ENCODE measurements around the gene MARCHF5. TPM values are rescaled to one million over a fixed set of nuclear protein-coding genes. Genes with fewer than 3 reads are reported as not detected.
A peak's percentile ranks its signal among the peaks of the same experiment; 100 is the strongest.
"Not testable (repeated sequence)": the region's sequence is repeated elsewhere in the genome, so short reads cannot be mapped to it uniquely, and the experiment has no call there.

MARCHF5 gene
- total RNA-seq, 1 experiment from 2014 or later = 17.6 TPM

DNA sequence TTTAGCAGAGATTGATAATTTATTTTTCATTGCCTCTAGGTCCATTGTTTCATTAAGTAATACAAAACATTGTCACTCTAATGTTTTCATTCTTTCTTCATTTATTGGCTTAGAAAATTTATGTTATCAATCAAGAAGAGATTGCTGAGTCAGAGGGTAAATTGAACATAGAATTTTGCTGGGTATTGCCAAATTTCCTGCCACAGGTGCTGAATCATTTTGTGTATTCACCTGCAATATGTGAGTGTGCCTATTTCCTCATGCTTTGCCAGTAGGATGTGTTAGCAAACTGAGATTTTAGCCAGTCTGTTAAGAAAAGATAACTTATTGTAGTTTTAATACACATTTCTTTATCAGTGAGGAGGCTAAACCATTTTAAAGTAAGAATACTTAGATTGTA, 38.0 kb downstream of the MARCHF5 start:
- Histone ChIP-seq H3K18ac (ENCODE audit: insufficient read length, low read depth, low read length) (no peak overlapping the region), H3K14ac (ENCODE audit: insufficient read depth, low read length) (no peak overlapping the region), H2AK5ac (ENCODE audit: insufficient read length, low read length) (no peak overlapping the region), H3K27me3 (ENCODE audit: insufficient read depth, low read length) (no peaks in the 10 kb centered on the region), H2BK20ac (ENCODE audit: low read depth, low read length, poor library complexity, severe bottlenecking) (no peak overlapping the region), H4K91ac (ENCODE audit: insufficient read length, low read depth, low read length) (no peak overlapping the region), H3K79me1 (ENCODE audit: insufficient read depth, low read depth, low read length, poor library complexity, severe bottlenecking) (no peaks in the 10 kb centered on the region), H3K4ac (ENCODE audit: low read depth, low read length) (no peak overlapping the region), H3K4me1 (ENCODE audit: insufficient read depth, low read length) (no peaks in the 10 kb centered on the region; the same call in 1 of the 2 replicates), H4K20me1 (ENCODE audit: control insufficient read depth, insufficient read depth, insufficient read length) (no peaks in the 10 kb centered on the region), H3T11ph (ENCODE audit: low read length) (no peak overlapping the region), H3K23me2 (ENCODE audit: insufficient read length, low read depth, low read length, poor library complexity, severe bottlenecking) (no peaks in the 10 kb centered on the region), H4K5ac (ENCODE audit: insufficient read length, low read depth, low read length) (no peak overlapping the region), H4K8ac (replicated peaks; ENCODE audit: insufficient read length, low read depth, low read length) (no peak overlapping the region), H2BK5ac (ENCODE audit: insufficient read length, low read length) (no peak overlapping the region), H3K23ac (ENCODE audit: insufficient read length, low read depth, low read length) (no peak overlapping the region), H3K27ac (ENCODE audit: insufficient read length, low read depth, low read length) (no peak overlapping the region), H2AFZ (ENCODE audit: low read length) (no peak overlapping the region), H2BK120ac (ENCODE audit: low read depth, low read length, poor library complexity, severe bottlenecking) (no peak overlapping the region), H2BK12ac (ENCODE audit: insufficient read length, low read depth, low read length) (no peak overlapping the region), H3K9me3 (ENCODE audit: control insufficient read depth, low read depth, low read length) (no peaks in the 10 kb centered on the region), H3K79me2 (ENCODE audit: insufficient read depth, low read length) (peaks cover 4% of the 10 kb centered on the region; the same call in 1 of the 2 replicates), H3K56ac (ENCODE audit: insufficient read length, low read depth, low read length) (no peak overlapping the region), H3K4me2 (ENCODE audit: insufficient read depth, insufficient read length, low read length) (no peak overlapping the region), H3K9ac (ENCODE audit: extremely low read depth, insufficient read length, low read length) (no peak overlapping the region), H2BK15ac (ENCODE audit: low read depth, low read length) (no peak overlapping the region)
- H3K27ac Mint-ChIP-seq = peak overlapping the region; percentile 43 to 75 (median 44); a peak in 4 of 7 replicates
- H3K4me3 Mint-ChIP-seq = no peak overlapping the region
- H3K9me3 Mint-ChIP-seq = no peaks in the 10 kb centered on the region
- H3K4me1 Mint-ChIP-seq = peaks cover 35 to 39% of the 10 kb centered on the region in 2 experiments
- H3K27me3 Mint-ChIP-seq (ENCODE audit: low read depth) = no peaks in the 10 kb centered on the region
- peaks cover 0 to 5% (median 4%) of the 10 kb centered on the region in 3 experiments; a peak in 3 of 7 replicates for H3K36me3 Mint-ChIP-seq (ENCODE audit: insufficient read depth in 1 of 3, low read depth in 3 of 3)
- TF ChIP-seq, protein P1, sequence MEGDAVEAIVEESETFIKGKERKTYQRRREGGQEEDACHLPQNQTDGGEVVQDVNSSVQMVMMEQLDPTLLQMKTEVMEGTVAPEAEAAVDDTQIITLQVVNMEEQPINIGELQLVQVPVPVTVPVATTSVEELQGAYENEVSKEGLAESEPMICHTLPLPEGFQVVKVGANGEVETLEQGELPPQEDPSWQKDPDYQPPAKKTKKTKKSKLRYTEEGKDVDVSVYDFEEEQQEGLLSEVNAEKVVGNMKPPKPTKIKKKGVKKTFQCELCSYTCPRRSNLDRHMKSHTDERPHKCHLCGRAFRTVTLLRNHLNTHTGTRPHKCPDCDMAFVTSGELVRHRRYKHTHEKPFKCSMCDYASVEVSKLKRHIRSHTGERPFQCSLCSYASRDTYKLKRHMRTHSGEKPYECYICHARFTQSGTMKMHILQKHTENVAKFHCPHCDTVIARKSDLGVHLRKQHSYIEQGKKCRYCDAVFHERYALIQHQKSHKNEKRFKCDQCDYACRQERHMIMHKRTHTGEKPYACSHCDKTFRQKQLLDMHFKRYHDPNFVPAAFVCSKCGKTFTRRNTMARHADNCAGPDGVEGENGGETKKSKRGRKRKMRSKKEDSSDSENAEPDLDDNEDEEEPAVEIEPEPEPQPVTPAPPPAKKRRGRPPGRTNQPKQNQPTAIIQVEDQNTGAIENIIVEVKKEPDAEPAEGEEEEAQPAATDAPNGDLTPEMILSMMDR (conservative IDR thresholded peaks at IDR 0.05) = no peak
- DNase-seq = no peak

DNA sequence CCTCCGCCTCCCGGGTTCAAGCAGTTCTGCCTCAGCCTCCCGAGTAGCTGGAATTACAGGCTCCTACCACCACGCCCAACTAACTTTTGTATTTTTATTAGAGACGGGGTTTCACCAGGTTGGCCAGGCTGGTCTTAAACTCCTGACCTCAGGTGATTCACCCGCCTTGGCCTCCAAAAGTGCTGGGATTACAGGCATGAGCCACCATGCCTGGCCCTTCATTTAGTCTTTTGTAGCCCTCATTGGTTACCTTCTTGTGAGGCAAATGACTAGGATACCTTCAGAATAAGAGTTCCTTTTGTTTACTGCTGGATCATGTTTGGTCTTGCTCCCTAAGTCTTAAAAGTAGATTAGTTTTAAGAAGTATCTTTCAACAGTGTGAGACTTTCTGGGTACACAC, 39.0 kb downstream of the MARCHF5 start:
- H4K91ac ChIP-seq (ENCODE audit: insufficient read length, low read depth, low read length); H3K79me1 ChIP-seq (ENCODE audit: insufficient read depth, low read depth, low read length, poor library complexity, severe bottlenecking); H2BK12ac ChIP-seq (ENCODE audit: insufficient read length, low read depth, low read length); H3K4me2 ChIP-seq (ENCODE audit: insufficient read depth, insufficient read length, low read length); H3K27ac ChIP-seq (ENCODE audit: insufficient read length, low read depth, low read length); H4K5ac ChIP-seq (ENCODE audit: insufficient read length, low read depth, low read length); H2AFZ ChIP-seq (ENCODE audit: low read length); H3K36me3 Mint-ChIP-seq (ENCODE audit: insufficient read depth in 1 of 3, low read depth in 3 of 3); H3T11ph ChIP-seq (ENCODE audit: low read length); H3K27me3 ChIP-seq (ENCODE audit: insufficient read depth, low read length); H3K4me3 Mint-ChIP-seq; H2BK120ac ChIP-seq (ENCODE audit: low read depth, low read length, poor library complexity, severe bottlenecking); H3K9ac ChIP-seq (ENCODE audit: extremely low read depth, insufficient read length, low read length); H3K27me3 Mint-ChIP-seq (ENCODE audit: low read depth); H3K9me3 Mint-ChIP-seq; H3K18ac ChIP-seq (ENCODE audit: insufficient read length, low read depth, low read length); H2BK5ac ChIP-seq (ENCODE audit: insufficient read length, low read length); H3K23ac ChIP-seq (ENCODE audit: insufficient read length, low read depth, low read length); H3K79me2 ChIP-seq (ENCODE audit: insufficient read depth, low read length); H4K8ac ChIP-seq (replicated peaks; ENCODE audit: insufficient read length, low read depth, low read length); DNase-seq; H2BK15ac ChIP-seq (ENCODE audit: low read depth, low read length); H3K23me2 ChIP-seq (ENCODE audit: insufficient read length, low read depth, low read length, poor library complexity, severe bottlenecking); H3K56ac ChIP-seq (ENCODE audit: insufficient read length, low read depth, low read length); H3K14ac ChIP-seq (ENCODE audit: insufficient read depth, low read length); H2AK5ac ChIP-seq (ENCODE audit: insufficient read length, low read length); H3K4ac ChIP-seq (ENCODE audit: low read depth, low read length); H3K9me3 ChIP-seq (ENCODE audit: control insufficient read depth, low read depth, low read length); H4K20me1 ChIP-seq (ENCODE audit: control insufficient read depth, insufficient read depth, insufficient read length); H2BK20ac ChIP-seq (ENCODE audit: low read depth, low read length, poor library complexity, severe bottlenecking); H3K4me1 ChIP-seq (ENCODE audit: insufficient read depth, low read length): not testable (repeated sequence)
- peaks cover 44 to 48% of the 10 kb centered on the region in 2 experiments for H3K4me1 Mint-ChIP-seq
- WGBS (ENCODE audit: extremely low coverage, insufficient read length, low lambda C conversion rate) = no CpG with 5 or more reads among the region's 6 CpGs
- peak overlapping the region; percentile 13 to 74 (median 53); a peak in 3 of 7 replicates for H3K27ac Mint-ChIP-seq

All from H9 (cell line).